Uterus (tissue), 4 donors: ENCODE data around the gene OR5D18. TPM values are rescaled to one million over a fixed set of nuclear protein-coding genes. Genes with fewer than 3 reads are reported as not detected.

ENCODE experiments used
- DNase-seq, 2 donors: peaks; one replicate each; pipeline ENCODE4 v3.0.0-alpha.2; 2019 to 2020
- H3K27ac ChIP-seq, 2 donors: fragments of 200-600 bp; sonication (generic); 1 replicate in 1 of 2; 2 replicates in 1 of 2; pipeline ENCODE4 v1.5.1; 2016 to 2018
- H3K27me3 ChIP-seq, 2 donors: fragments of 200-600 bp; sonication (generic); one replicate each; pipeline ENCODE4 v1.5.1; 2018 to 2019; ENCODE audit warnings: control low read depth in 1 of 2
- H3K36me3 ChIP-seq, 2 donors: fragments of 200-600 bp; sonication (generic); one replicate each; pipeline ENCODE4 v1.5.1; 2019; ENCODE audit warnings: control low read depth in 1 of 2
- H3K4me1 ChIP-seq, 2 donors: fragments of 200-600 bp; sonication (generic); one replicate each; pipeline ENCODE4 v1.5.1; 2018 to 2019; ENCODE audit warnings: control low read depth in 1 of 2
- H3K4me3 ChIP-seq, 2 donors: fragments of 200-600 bp; sonication (generic); 1 replicate in 1 of 2; 2 replicates in 1 of 2; pipeline ENCODE4 v1.5.1; 2018 to 2019; ENCODE audit warnings: mild to moderate bottlenecking in 1 of 2
- H3K9me3 ChIP-seq, 2 donors: fragments of 200-600 bp; sonication (generic); one replicate each; pipeline ENCODE4 v1.5.1; 2019; ENCODE audit warnings: control low read depth in 1 of 2
- CTCF ChIP-seq, 4 experiments: fragments of 200-600 bp in 2 of 4; fragments of 450-650 bp in 2 of 4; sonication (generic) in 2 of 4; IDR thresholded peaks; one replicate each; pipeline ENCODE4 v1.5.1; 2016 to 2019; ENCODE audit warnings: antibody characterized with exemption in 4 of 4, mild to moderate bottlenecking in 2 of 4, moderate library complexity in 1 of 4
- POLR2A ChIP-seq, 2 donors: fragments of 450-650 bp; IDR thresholded peaks; one replicate each; pipeline ENCODE4 v1.6.1; 2016; ENCODE audit warnings: antibody characterized with exemption in 2 of 2, mild to moderate bottlenecking in 1 of 2, moderate library complexity in 1 of 2
- intact Hi-C: fragments of 100-400 bp; cut with DNase I; formaldehyde crosslinking; loops from one replicate; pipeline ENCODE4 v1.15.1; 2023; ENCODE audit warnings: low total_unique reads
- total RNA-seq, 4 donors: library from RNA; depleted of rRNA in 3 of 4; stranded (reverse); fragments of >200 nt in 3 of 4; gene quantifications; one replicate each; pipeline versions ENCODE4 v1.1.0 to v1.2.4, GENCODE V29; 2014 to 2023
- donor health status: DM: yes; HTN: yes; CAD: no.

Gene OR5D18
- total RNA-seq, 4 donors from 2014 or later, result not detected

DNA sequence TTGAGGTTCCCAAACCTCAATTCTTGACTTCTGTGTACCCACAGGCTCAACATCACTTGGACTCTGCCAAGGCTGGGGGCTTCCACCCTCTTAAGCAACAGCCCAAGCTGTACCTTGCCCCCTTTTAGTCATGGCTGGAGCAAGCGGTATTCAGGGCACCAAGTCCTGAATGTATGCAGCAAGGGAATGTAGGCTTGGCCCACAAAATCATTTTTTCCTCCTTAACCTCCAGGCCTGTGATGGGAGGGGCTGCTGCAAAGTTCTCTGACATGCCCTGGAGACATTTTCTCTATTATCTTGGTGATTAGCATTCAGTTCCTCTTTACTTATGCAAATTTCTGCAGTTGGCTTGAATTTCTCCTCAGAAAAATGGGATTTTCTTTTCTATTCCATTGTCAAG, 13.2 kb upstream of the OR5D18 start:
- H3K4me1 ChIP-seq, result no peaks in the 10 kb centered on the region
- no peak for DNase-seq
- TF ChIP-seq POLR2A (IDR thresholded peaks at IDR 0.05) (no peak), CTCF (IDR thresholded peaks at IDR 0.05) (no peak)
- intact Hi-C loops, result no loop called here
- no peaks in the 10 kb centered on the region for H3K27me3 ChIP-seq
- H3K9me3 ChIP-seq, result no peaks in the 10 kb centered on the region
- H3K4me3 ChIP-seq, result no peak overlapping the region
- no peaks in the 10 kb centered on the region for H3K36me3 ChIP-seq
- no peak overlapping the region for H3K27ac ChIP-seq

DNA sequence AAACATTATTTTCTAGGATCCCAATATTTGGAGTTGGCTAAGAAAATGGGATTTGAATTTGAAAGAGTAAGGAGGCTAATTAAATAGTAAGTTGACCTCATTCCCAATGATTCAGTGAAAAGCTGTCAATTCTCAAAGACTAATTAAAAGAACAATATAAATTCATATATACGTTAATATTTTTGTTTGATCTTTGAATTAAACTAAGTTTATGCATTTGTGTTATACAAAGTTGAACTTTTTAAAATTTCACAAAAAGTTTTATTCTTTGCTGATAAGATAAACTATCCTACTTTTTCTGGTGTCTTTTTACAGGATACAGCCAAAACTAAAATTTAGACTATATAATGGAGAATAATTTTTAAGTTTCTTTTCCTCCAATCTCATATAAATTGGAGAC, 8.4 kb upstream of the OR5D18 start, which contains the start of gene OR5L1:
Gene OR5L1, plus strand, starts transcription at position 301 of the 400 bp plus-strand sequence. CDS start 100 bp downstream, outside the sequence.
- no peak for DNase-seq
- TF ChIP-seq POLR2A (IDR thresholded peaks at IDR 0.05), result no peak
- no peak for TF ChIP-seq CTCF (IDR thresholded peaks at IDR 0.05)
- no peaks in the 10 kb centered on the region for H3K4me1 ChIP-seq
- no peak within 1 kb of the TSS for H3K4me3 ChIP-seq
- H3K9me3 ChIP-seq, result no peaks in the 10 kb centered on the region
- no peaks in the 10 kb centered on the region for H3K36me3 ChIP-seq
- intact Hi-C loops, result no loop called here
- no peaks in the 10 kb centered on the region for H3K27me3 ChIP-seq
- no peak within 1 kb of the TSS for H3K27ac ChIP-seq

DNA sequence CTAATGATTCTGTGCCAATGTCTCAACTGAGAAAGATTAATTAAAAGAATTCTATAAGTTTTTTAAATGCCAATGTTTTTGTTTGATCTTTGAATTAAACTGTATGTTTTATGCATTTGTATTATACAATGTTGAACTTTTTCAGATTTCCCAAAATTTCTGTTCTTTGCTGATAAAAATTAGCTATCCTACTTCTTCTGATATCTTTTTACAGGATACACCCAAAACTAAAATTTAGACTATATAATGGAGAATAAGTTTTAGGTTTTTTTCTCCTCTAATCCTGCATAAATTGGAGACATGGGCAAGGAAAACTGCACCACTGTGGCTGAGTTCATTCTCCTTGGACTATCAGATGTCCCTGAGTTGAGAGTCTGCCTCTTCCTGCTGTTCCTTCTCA, 7.5 kb downstream of the OR5D18 start, which contains the start of gene OR5L2:
Gene OR5L2, plus strand, starts transcription at position 301 of the 400 bp plus-strand sequence. Its CDS starts 0 bp downstream, at position 301.
- no peak within 1 kb of the TSS for H3K27ac ChIP-seq
- no peaks in the 10 kb centered on the region for H3K27me3 ChIP-seq
- no peak for DNase-seq
- H3K9me3 ChIP-seq, result no peaks in the 10 kb centered on the region
- intact Hi-C loops, result no loop called here
- H3K36me3 ChIP-seq, result no peaks in the 10 kb centered on the region
- H3K4me3 ChIP-seq, result no peak within 1 kb of the TSS
- H3K4me1 ChIP-seq, result no peaks in the 10 kb centered on the region
- TF ChIP-seq CTCF (IDR thresholded peaks at IDR 0.05), result no peak
- TF ChIP-seq POLR2A (IDR thresholded peaks at IDR 0.05), result no peak

DNA sequence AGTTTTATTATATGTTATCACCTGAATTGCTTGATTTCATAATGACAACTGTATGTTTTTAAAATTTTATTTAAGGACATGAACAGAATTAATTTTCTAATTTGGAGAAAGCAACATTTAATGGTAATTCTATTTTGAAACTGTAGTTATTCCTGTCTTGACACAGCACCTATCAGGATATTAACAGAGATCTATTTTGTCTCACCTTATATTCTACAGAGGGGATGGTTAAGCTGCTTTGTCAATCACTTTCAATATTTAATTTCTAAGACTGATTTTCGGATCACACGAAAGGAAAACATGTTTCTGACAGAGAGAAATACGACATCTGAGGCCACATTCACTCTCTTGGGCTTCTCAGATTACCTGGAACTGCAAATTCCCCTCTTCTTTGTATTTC, 19.0 kb downstream of the OR5D18 start, which contains the start of gene OR5D16:
Gene OR5D16, plus strand, starts transcription at position 301 of the 400 bp plus-strand sequence. Its CDS starts 0 bp downstream, at position 301.
- Histone ChIP-seq H3K4me1 (no peaks in the 10 kb centered on the region), H3K9me3 (no peaks in the 10 kb centered on the region), H3K4me3 (no peak within 1 kb of the TSS), H3K36me3 (no peaks in the 10 kb centered on the region), H3K27ac (no peak within 1 kb of the TSS), H3K27me3 (no peaks in the 10 kb centered on the region)
- TF ChIP-seq CTCF (IDR thresholded peaks at IDR 0.05), result no peak
- no peak for TF ChIP-seq POLR2A (IDR thresholded peaks at IDR 0.05)
- intact Hi-C loops, result no loop called here
- no peak for DNase-seq

DNA sequence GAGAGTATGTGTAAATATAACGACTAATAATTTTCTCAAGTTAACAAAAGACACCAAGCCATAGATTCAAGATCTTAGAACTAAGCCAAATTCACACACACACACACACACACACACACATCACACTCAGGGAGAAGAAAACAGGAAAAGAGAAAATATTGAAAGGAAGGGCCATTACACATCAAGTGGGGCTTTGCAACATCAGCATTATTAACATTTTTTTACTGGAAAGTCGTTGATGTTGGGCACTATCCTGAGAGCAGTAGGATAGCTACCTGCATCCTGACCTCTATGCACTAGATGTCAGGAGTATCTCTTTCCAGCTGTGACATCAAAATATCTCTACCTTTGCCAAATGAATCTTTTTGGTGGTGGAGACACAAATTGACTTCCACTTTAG, 28.0 kb downstream of the OR5D18 start:
- TF ChIP-seq POLR2A (IDR thresholded peaks at IDR 0.05), result no peak
- TF ChIP-seq CTCF (IDR thresholded peaks at IDR 0.05), result no peak
- Histone ChIP-seq H3K27me3 (no peaks in the 10 kb centered on the region), H3K27ac (no peak overlapping the region), H3K4me1 (no peaks in the 10 kb centered on the region), H3K4me3 (no peak overlapping the region), H3K9me3 (no peaks in the 10 kb centered on the region), H3K36me3 (no peaks in the 10 kb centered on the region)
- no peak for DNase-seq
- intact Hi-C loops, result no loop called here
